ENCODE measurements around the gene CACNG1.

Gene CACNG1

DNA sequence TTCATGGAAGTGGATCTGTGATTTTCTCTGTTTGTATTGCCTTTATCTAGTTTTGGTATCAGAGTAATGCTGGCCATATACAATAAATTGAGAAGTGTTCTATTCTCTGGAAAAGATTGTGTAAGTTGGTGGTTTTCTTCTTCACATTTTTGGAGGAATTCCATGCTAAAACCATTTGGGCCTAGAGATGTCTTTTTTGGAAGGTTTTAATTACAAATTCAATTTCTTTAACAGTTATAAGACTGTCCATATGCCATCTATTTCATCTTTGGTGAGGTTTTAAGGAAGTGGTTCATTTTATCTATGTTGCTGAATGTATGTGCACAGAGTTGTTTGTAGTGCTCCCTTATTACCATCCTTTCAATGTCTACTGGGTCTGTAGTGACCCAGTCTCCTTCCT, 46.0 kb downstream of the CACNG1 start:
- TF ChIP-seq, protein P1, sequence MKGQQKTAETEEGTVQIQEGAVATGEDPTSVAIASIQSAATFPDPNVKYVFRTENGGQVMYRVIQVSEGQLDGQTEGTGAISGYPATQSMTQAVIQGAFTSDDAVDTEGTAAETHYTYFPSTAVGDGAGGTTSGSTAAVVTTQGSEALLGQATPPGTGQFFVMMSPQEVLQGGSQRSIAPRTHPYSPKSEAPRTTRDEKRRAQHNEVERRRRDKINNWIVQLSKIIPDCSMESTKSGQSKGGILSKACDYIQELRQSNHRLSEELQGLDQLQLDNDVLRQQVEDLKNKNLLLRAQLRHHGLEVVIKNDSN (IDR thresholded peaks at IDR 0.05), result no peak
- TF ChIP-seq TEAD4 (IDR thresholded peaks at IDR 0.05) (no peak), YY1 (IDR thresholded peaks at IDR 0.05; ENCODE audit: low read depth) (no peak), EP300 (IDR thresholded peaks at IDR 0.05; ENCODE audit: borderline replicate concordance) (no peak)

DNA sequence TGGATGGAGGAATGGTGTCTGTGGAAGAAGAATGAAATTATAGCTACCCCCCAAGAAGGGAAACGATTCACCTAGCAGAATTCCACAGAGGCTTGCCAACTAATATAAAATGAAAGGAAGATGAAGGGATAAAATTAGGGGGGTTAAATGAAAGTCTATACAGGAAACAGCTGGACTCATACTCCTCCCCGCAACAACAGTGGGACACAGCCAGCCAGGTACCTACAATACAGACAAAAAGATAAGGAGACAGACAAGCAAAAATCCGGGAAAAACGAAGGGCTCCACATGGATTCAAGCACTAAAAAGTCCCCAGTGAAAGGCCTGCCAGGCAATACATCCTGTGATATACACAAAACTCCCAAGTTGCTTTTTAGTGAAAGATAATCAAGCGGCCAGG, 47.9 kb downstream of the CACNG1 start:
- TF ChIP-seq YY1 (IDR thresholded peaks at IDR 0.05; ENCODE audit: low read depth) (no peak), EGR1 (IDR thresholded peaks at IDR 0.05) (no peak), RAD21 (IDR thresholded peaks at IDR 0.05; ENCODE audit: low read depth) (no peak), TCF12 (IDR thresholded peaks at IDR 0.05; ENCODE audit: low read depth) (no peak)
- TF ChIP-seq, protein P2, sequence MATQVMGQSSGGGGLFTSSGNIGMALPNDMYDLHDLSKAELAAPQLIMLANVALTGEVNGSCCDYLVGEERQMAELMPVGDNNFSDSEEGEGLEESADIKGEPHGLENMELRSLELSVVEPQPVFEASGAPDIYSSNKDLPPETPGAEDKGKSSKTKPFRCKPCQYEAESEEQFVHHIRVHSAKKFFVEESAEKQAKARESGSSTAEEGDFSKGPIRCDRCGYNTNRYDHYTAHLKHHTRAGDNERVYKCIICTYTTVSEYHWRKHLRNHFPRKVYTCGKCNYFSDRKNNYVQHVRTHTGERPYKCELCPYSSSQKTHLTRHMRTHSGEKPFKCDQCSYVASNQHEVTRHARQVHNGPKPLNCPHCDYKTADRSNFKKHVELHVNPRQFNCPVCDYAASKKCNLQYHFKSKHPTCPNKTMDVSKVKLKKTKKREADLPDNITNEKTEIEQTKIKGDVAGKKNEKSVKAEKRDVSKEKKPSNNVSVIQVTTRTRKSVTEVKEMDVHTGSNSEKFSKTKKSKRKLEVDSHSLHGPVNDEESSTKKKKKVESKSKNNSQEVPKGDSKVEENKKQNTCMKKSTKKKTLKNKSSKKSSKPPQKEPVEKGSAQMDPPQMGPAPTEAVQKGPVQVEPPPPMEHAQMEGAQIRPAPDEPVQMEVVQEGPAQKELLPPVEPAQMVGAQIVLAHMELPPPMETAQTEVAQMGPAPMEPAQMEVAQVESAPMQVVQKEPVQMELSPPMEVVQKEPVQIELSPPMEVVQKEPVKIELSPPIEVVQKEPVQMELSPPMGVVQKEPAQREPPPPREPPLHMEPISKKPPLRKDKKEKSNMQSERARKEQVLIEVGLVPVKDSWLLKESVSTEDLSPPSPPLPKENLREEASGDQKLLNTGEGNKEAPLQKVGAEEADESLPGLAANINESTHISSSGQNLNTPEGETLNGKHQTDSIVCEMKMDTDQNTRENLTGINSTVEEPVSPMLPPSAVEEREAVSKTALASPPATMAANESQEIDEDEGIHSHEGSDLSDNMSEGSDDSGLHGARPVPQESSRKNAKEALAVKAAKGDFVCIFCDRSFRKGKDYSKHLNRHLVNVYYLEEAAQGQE (IDR thresholded peaks at IDR 0.05; ENCODE audit: low read depth), result no peak

DNA sequence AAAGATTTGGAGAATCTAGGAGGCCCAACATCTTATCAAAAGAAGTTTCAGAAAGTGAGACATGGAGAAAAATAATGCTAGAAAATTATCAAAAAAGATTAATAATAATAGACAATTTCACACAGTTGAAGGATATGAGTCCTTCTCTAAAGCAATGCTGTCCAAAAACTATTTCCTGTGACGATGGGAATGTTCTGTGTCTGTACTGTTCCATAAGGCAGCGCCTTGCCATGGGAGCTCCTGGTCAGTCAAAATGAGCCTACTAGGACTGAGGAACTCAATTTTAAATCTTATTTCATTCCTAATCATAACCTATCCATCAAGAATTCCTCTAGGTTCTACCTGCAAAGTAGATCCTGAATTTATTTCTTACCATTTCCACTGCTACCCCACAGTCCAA, 49.0 kb downstream of the CACNG1 start:
- TF ChIP-seq TCF12 (IDR thresholded peaks at IDR 0.05; ENCODE audit: low read depth) (no peak), EP300 (IDR thresholded peaks at IDR 0.05; ENCODE audit: borderline replicate concordance) (no peak), RAD21 (IDR thresholded peaks at IDR 0.05; ENCODE audit: low read depth) (no peak), CREB1 (IDR thresholded peaks at IDR 0.05; ENCODE audit: low read depth) (no peak), CEBPB (IDR thresholded peaks at IDR 0.05) (no peak), TEAD4 (IDR thresholded peaks at IDR 0.05) (no peak), NFIC (IDR thresholded peaks at IDR 0.05) (no peak), EGR1 (IDR thresholded peaks at IDR 0.05) (no peak), ZBTB7A (IDR thresholded peaks at IDR 0.05; ENCODE audit: low read depth) (no peak), YY1 (IDR thresholded peaks at IDR 0.05; ENCODE audit: low read depth) (no peak), FOXM1 (IDR thresholded peaks at IDR 0.05; ENCODE audit: borderline replicate concordance, low read depth) (no peak), TAF1 (IDR thresholded peaks at IDR 0.05; ENCODE audit: low read depth) (no peak)
- TF ChIP-seq, protein P1 (IDR thresholded peaks at IDR 0.05), result no peak
- TF ChIP-seq, protein P2 (IDR thresholded peaks at IDR 0.05; ENCODE audit: low read depth), result no peak
- TF ChIP-seq, protein P3, sequence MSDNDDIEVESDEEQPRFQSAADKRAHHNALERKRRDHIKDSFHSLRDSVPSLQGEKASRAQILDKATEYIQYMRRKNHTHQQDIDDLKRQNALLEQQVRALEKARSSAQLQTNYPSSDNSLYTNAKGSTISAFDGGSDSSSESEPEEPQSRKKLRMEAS (IDR thresholded peaks at IDR 0.05), result no peak

DNA sequence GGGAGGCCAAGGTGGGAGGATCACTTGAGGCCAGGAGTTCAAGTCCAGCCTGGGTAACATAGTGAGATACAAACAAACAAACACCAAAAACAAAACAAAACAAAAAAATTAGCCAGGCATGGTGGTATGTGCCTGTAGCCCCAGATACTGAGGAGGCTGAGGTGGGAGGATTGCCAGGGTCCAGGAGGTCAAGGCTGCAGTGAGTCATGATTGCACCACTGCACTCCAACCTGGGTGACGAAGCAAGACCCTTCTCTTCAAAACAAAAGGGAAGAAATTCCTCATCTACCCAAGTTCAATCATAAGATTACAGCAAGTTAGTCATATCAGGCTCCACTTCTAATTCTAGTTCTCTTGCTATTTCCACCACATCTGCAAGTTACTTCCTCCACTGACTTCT, 50.9 kb downstream of the CACNG1 start:
- peak; percentile 25; the same call in 1 of the 2 replicates for TF ChIP-seq CEBPB (IDR thresholded peaks at IDR 0.05)

DNA sequence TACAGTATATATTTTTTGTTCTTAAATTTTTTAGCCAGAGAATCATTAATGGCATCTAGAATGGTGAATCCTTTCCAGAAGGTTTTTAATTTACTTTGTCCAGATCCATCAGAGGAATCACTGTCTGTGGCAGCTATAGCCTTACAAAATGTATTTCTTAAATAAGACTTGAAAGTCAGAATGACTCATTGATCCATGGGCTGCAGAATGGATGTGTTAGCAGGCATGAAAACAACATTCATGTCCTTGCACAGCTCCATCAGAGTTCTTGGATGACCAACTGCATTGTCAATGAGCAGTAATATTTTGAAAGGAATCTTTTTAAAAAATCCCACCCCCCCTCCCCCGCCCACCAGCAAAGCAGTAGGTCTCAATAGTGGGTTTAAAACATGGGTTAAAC, 51.4 kb downstream of the CACNG1 start:
- no peak for TF ChIP-seq TEAD4 (IDR thresholded peaks at IDR 0.05)
- TF ChIP-seq EP300 (IDR thresholded peaks at IDR 0.05; ENCODE audit: borderline replicate concordance), result no peak
- no peak for TF ChIP-seq FOXM1 (IDR thresholded peaks at IDR 0.05; ENCODE audit: borderline replicate concordance, low read depth)
- no peak for TF ChIP-seq CREB1 (IDR thresholded peaks at IDR 0.05; ENCODE audit: low read depth)
- TF ChIP-seq TCF12 (IDR thresholded peaks at IDR 0.05; ENCODE audit: low read depth), result no peak
- no peak for TF ChIP-seq EGR1 (IDR thresholded peaks at IDR 0.05)
- TF ChIP-seq ZBTB7A (IDR thresholded peaks at IDR 0.05; ENCODE audit: low read depth), result no peak

DNA sequence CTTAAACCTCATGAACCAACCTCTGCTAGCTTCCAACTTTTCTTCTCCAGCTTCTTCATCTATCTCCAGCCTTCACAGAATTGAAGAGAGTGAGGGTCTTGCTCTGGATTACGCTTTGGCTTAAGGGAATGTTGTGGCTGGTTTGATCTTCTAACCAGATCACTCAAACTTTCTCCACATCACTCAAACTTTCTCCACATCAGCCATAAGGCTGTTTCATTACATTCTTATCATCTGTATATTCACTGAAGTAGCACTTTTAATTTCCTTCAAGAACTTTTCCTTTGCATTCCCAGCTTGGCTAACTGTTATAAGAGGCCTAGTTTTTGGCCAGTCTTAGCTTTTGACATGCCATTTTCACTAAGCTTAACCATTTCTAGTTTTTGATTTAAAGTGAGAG, 52.3 kb downstream of the CACNG1 start:
- TF ChIP-seq EP300 (IDR thresholded peaks at IDR 0.05; ENCODE audit: borderline replicate concordance) (no peak), FOXM1 (IDR thresholded peaks at IDR 0.05; ENCODE audit: borderline replicate concordance, low read depth) (no peak), ZBTB7A (IDR thresholded peaks at IDR 0.05; ENCODE audit: low read depth) (no peak), CREB1 (IDR thresholded peaks at IDR 0.05; ENCODE audit: low read depth) (no peak), YY1 (IDR thresholded peaks at IDR 0.05; ENCODE audit: low read depth) (no peak), TAF1 (IDR thresholded peaks at IDR 0.05; ENCODE audit: low read depth) (no peak), RAD21 (IDR thresholded peaks at IDR 0.05; ENCODE audit: low read depth) (no peak)

DNA sequence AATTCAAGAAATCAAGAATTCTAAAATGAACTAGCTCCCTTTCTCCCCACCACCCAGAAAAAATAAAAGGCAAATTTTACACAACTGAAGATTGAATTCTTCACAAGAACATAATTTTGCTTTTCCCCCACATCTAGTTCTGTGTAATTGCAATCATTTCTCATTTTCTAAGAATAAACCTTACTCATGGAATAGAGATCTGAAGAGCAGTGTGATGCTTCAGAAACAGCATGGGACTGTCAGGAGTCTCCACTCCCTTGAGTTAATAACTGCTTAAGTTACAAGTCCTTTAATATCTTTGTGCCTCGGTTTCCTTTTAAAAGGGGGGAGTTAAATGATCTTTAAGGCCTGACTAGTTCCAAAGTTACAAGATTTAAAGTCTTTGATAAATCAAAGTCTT, 53.7 kb downstream of the CACNG1 start:
- TF ChIP-seq, protein P3 (IDR thresholded peaks at IDR 0.05), result no peak
- TF ChIP-seq RAD21 (IDR thresholded peaks at IDR 0.05; ENCODE audit: low read depth) (no peak), CREB1 (IDR thresholded peaks at IDR 0.05; ENCODE audit: low read depth) (no peak), TAF1 (IDR thresholded peaks at IDR 0.05; ENCODE audit: low read depth) (no peak), YY1 (IDR thresholded peaks at IDR 0.05; ENCODE audit: low read depth) (no peak), EGR1 (IDR thresholded peaks at IDR 0.05) (no peak), ZBTB7A (IDR thresholded peaks at IDR 0.05; ENCODE audit: low read depth) (no peak), CEBPB (IDR thresholded peaks at IDR 0.05) (no peak), TEAD4 (IDR thresholded peaks at IDR 0.05) (no peak), NFIC (IDR thresholded peaks at IDR 0.05) (no peak), FOXM1 (IDR thresholded peaks at IDR 0.05; ENCODE audit: borderline replicate concordance, low read depth) (no peak), EP300 (IDR thresholded peaks at IDR 0.05; ENCODE audit: borderline replicate concordance) (no peak), TCF12 (IDR thresholded peaks at IDR 0.05; ENCODE audit: low read depth) (no peak)
- TF ChIP-seq, protein P1 (IDR thresholded peaks at IDR 0.05), result no peak
- TF ChIP-seq, protein P2 (IDR thresholded peaks at IDR 0.05; ENCODE audit: low read depth), result no peak
